NCI-H146 (cell line): Measurements from ENCODE around the gene MXI1.
A peak's percentile ranks its signal among the peaks of the same experiment; 100 is the strongest.
"Not testable (repeated sequence)": the region's sequence is repeated elsewhere in the genome, so short reads cannot be mapped to it uniquely, and the experiment has no call there.

Experiments
- DNase-seq: peaks from one replicate; lab custom pipeline; 2025; lab: John Stamatoyannopoulos, UW

Gene MXI1

GRCh38 chr10:110181911-110182310 lies 25.5 kb upstream of the MXI1 start:
- no peak for DNase-seq

- DNase-seq, result no peak
Measured at GRCh38 chr10:110184398-110184797, 23.0 kb upstream of the MXI1 start.

- DNase-seq, result not testable (repeated sequence)
Measured at GRCh38 chr10:110185646-110186182, 21.7 kb upstream of the MXI1 start.

- no peak for DNase-seq
Measured at GRCh38 chr10:110190170-110190569, 17.2 kb upstream of the MXI1 start.

GRCh38 chr10:110192552-110192951 lies 14.9 kb upstream of the MXI1 start:
- DNase-seq, result no peak

- no peak for DNase-seq
Measured at GRCh38 chr10:110200503-110200902, 6.9 kb upstream of the MXI1 start.

GRCh38 chr10:110201046-110201445 lies 6.4 kb upstream of the MXI1 start:
- DNase-seq, result not testable (repeated sequence)

GRCh38 chr10:110203500-110204455 lies 3.6 kb upstream of the MXI1 start:
- DNase-seq, result no peak

GRCh38 chr10:110205051-110205675 lies 2.2 kb upstream of the MXI1 start:
- no peak for DNase-seq

- peak; percentile 46 for DNase-seq
Measured at GRCh38 chr10:110207805-110208613, 604 bp downstream of the MXI1 start.

- DNase-seq, result peak; percentile 36
Measured at GRCh38 chr10:110208614-110209453, 1.4 kb downstream of the MXI1 start.

- DNase-seq, result peak; percentile 63
Measured at GRCh38 chr10:110209454-110209925, 2.1 kb downstream of the MXI1 start.

GRCh38 chr10:110209926-110210673 lies 2.7 kb downstream of the MXI1 start:
- peak; percentile 62 for DNase-seq

GRCh38 chr10:110210674-110211464 lies 3.5 kb downstream of the MXI1 start:
- peak; percentile 97 for DNase-seq

- DNase-seq, result no peak
Measured at GRCh38 chr10:110211465-110211843, 4.0 kb downstream of the MXI1 start.

GRCh38 chr10:110212119-110213006 lies 5.0 kb downstream of the MXI1 start:
- no peak for DNase-seq

- DNase-seq, result peak; percentile 27
Measured at GRCh38 chr10:110214371-110214826, 7.0 kb downstream of the MXI1 start.
